IMR-90 (cell line): Measurements from ENCODE around the gene KLHL14. TPM values are rescaled to one million over a fixed set of nuclear protein-coding genes. Genes with fewer than 3 reads are reported as not detected.

Experiments
- ATAC-seq: fragments of 200-7000 bp; cut with Tn5 transposase; 2 replicates; pipeline ENCODE4 v1.9.1; 2020; ENCODE audit warnings: low read depth, mild to moderate bottlenecking, moderate library complexity
- BruUV-seq: library from RNA; stranded (reverse); fragments of 400-500 nt; replicated peaks from 2 replicates; lab custom pipeline; 2021; lab: Mats Ljungman, UMichigan
- CTCF ChIA-PET: fragments of 300-600 bp; formaldehyde crosslinking; extraction: SDS; loops from one replicate; lab custom pipeline; 2021; ENCODE audit warnings: antibody characterized with exemption; lab: Yijun Ruan, JAX
- POLR2A ChIA-PET: fragments of 300-600 bp; sonication (Branson Sonifier 250); formaldehyde crosslinking; loops from one replicate; lab custom pipeline; 2022; ENCODE audit warnings: antibody characterized with exemption; ENCODE audit not compliant: unreplicated experiment; lab: Charles Lee
- DNase-seq: peaks from one replicate; pipeline ENCODE4 v3.0.0; 2013
- H2AFZ ChIP-seq: replicated peaks from 2 replicates; pipeline ENCODE3; 2013; ENCODE audit warnings: low read length, mild to moderate bottlenecking; ENCODE audit not compliant: poor library complexity
- H2AK5ac ChIP-seq: 2 replicates; pipeline ENCODE4 v1.6.1; 2013; ENCODE audit warnings: low read depth, low read length, inconsistent platforms
- H2AK9ac ChIP-seq: replicated peaks from 2 replicates; pipeline ENCODE3; 2013; ENCODE audit warnings: mild to moderate bottlenecking, low read depth, low read length, moderate library complexity; ENCODE audit not compliant: poor library complexity
- H2BK120ac ChIP-seq: 2 replicates; pipeline ENCODE4 v1.6.1; 2013; ENCODE audit warnings: low read depth, low read length, inconsistent platforms
- H2BK15ac ChIP-seq: 3 replicates; pipeline ENCODE4 v1.6.1; 2013; ENCODE audit warnings: low read depth, low read length, inconsistent platforms
- H2BK20ac ChIP-seq: 2 replicates; pipeline ENCODE4 v1.6.1; 2013; ENCODE audit warnings: low read depth, mild to moderate bottlenecking, inconsistent platforms, low read length, moderate library complexity
- H2BK5ac ChIP-seq: 2 replicates; pipeline ENCODE4 v1.6.1; 2013; ENCODE audit warnings: mild to moderate bottlenecking, low read depth, low read length, inconsistent platforms; ENCODE audit not compliant: poor library complexity, severe bottlenecking
- H3K14ac ChIP-seq: replicated peaks from 2 replicates; pipeline ENCODE4 v1.6.1; 2013; ENCODE audit warnings: low read depth, low read length, inconsistent platforms
- H3K18ac ChIP-seq: 2 replicates; pipeline ENCODE4 v1.6.1; 2013; ENCODE audit warnings: low read depth, low read length, control low read depth
- H3K23ac ChIP-seq: 2 replicates; pipeline ENCODE4 v1.6.1; 2013; ENCODE audit warnings: low read depth, low read length, inconsistent platforms
- H3K27ac ChIP-seq: 2 replicates; pipeline ENCODE4 v1.5.1; 2013; ENCODE audit warnings: mild to moderate bottlenecking, control low read depth, low read length; ENCODE audit not compliant: insufficient read depth
- H3K27me3 ChIP-seq: 2 replicates; pipeline ENCODE4 v1.6.1; 2013; ENCODE audit warnings: low read length; ENCODE audit not compliant: control insufficient read depth, insufficient read depth
- H3K36me3 ChIP-seq: 2 replicates; pipeline ENCODE4 v1.6.1; 2013; ENCODE audit warnings: low read length, mixed read lengths; ENCODE audit not compliant: control insufficient read depth, insufficient read depth
- H3K4ac ChIP-seq: 2 replicates; pipeline ENCODE4 v1.6.1; 2013; ENCODE audit warnings: low read depth, low read length, inconsistent platforms
- H3K4me1 ChIP-seq: 2 replicates; pipeline ENCODE4 v1.6.1; 2013; ENCODE audit warnings: low read length, mixed read lengths; ENCODE audit not compliant: control insufficient read depth, insufficient read depth
- H3K4me2 ChIP-seq: 2 replicates; pipeline ENCODE4 v1.6.1; 2013; ENCODE audit warnings: low read depth, mild to moderate bottlenecking, control low read depth, low read length, moderate library complexity
- H3K4me3 ChIP-seq: 2 replicates; pipeline ENCODE4 v1.5.1; 2013; ENCODE audit warnings: low read depth, mild to moderate bottlenecking, control low read depth, low read length, moderate library complexity; ENCODE audit not compliant: insufficient read depth
- H3K56ac ChIP-seq: 2 replicates; pipeline ENCODE4 v1.6.1; 2013; ENCODE audit warnings: low read length, inconsistent platforms; ENCODE audit not compliant: insufficient read depth; ENCODE audit errors: extremely low read depth
- H3K79me1 ChIP-seq, 2 experiments: 2 replicates each; pipeline ENCODE4 v1.6.1; 2013; ENCODE audit warnings: low read length in 2 of 2, inconsistent platforms in 1 of 2, low read depth in 1 of 2
- H3K9ac ChIP-seq: 2 replicates; pipeline ENCODE4 v1.6.1; 2013; ENCODE audit warnings: low read depth, low read length, control low read depth
- H3K9me1 ChIP-seq: 2 replicates; pipeline ENCODE4 v1.6.1; 2013; ENCODE audit warnings: low read length, inconsistent platforms; ENCODE audit not compliant: insufficient read depth
- H3K9me3 ChIP-seq: 2 replicates; pipeline ENCODE4 v1.6.1; 2013; ENCODE audit warnings: low read length; ENCODE audit not compliant: control insufficient read depth, insufficient read depth
- H4K20me1 ChIP-seq: 2 replicates; pipeline ENCODE4 v1.6.1; 2013; ENCODE audit warnings: low read length, inconsistent platforms; ENCODE audit not compliant: insufficient read depth
- H4K5ac ChIP-seq: 2 replicates; pipeline ENCODE4 v1.6.1; 2013; ENCODE audit warnings: mild to moderate bottlenecking, low read depth, low read length, control low read depth
- H4K8ac ChIP-seq, 2 experiments: 2 replicates each; pipeline ENCODE4 v1.6.1; 2013; ENCODE audit warnings: low read depth in 2 of 2, low read length in 2 of 2, control low read depth in 1 of 2, inconsistent platforms in 1 of 2
- H4K91ac ChIP-seq: 2 replicates; pipeline ENCODE4 v1.6.1; 2013; ENCODE audit warnings: low read depth, low read length, inconsistent platforms; ENCODE audit not compliant: insufficient read depth
- CEBPB ChIP-seq: IDR thresholded peaks from 2 replicates; pipeline ENCODE4 v1.6.1; 2012; ENCODE audit warnings: low read depth, low read length, improper control_type of control experiment
- CTCF ChIP-seq: conservative IDR thresholded peaks from 2 replicates; pipeline ENCODE4 v1.5.1; 2012; ENCODE audit warnings: mild to moderate bottlenecking, low read depth, low read length, improper control_type of control experiment
- FOS ChIP-seq: fragments of 150-350 bp; IDR thresholded peaks from 2 replicates; pipeline ENCODE4 v1.6.1; 2016; ENCODE audit warnings: low read depth, low read length
- MAFK ChIP-seq: IDR thresholded peaks from 2 replicates; pipeline ENCODE4 v1.6.1; 2012; ENCODE audit warnings: low read depth, low read length, improper control_type of control experiment
- NFE2L2 ChIP-seq: fragments of 150-350 bp; IDR thresholded peaks from 2 replicates; pipeline ENCODE4 v1.6.1; 2016; ENCODE audit warnings: low read depth, mild to moderate bottlenecking, low read length
- POLR2A ChIP-seq: IDR thresholded peaks from 2 replicates; pipeline ENCODE4 v1.6.1; 2012; ENCODE audit warnings: mild to moderate bottlenecking, low read depth, low read length
- SMC3 ChIP-seq: fragments of 150-350 bp; IDR thresholded peaks from 2 replicates; pipeline ENCODE4 v1.6.1; 2016; ENCODE audit warnings: low read depth, mild to moderate bottlenecking, antibody characterized with exemption, low read length, moderate library complexity
- dilution Hi-C: fragments of 300-500 bp; cut with HindIII; formaldehyde crosslinking; loops from one replicate; pipeline ENCODE4 v1.14.3; 2018; ENCODE audit warnings: low sequenced_read_pairs; ENCODE audit not compliant: unreplicated experiment
- in situ Hi-C: fragments of 300-500 bp; cut with MboI; formaldehyde crosslinking; loops from 3 replicates; pipeline ENCODE4 v1.14.3; 2019; ENCODE audit warnings: low sequenced_read_pairs, inconsistent platforms, mixed read lengths
- intact Hi-C: fragments of 100-400 bp; cut with micrococcal nuclease; formaldehyde crosslinking; loops from 2 replicates; pipeline ENCODE4 v1.10.0; 2022
- polyA plus RNA-seq, 3 experiments: library from polyadenylated mRNA; depleted of rRNA; stranded (reverse); fragments of >200 nt; gene quantifications; 2 replicates each; pipeline ENCODE4 v1.2.3, GENCODE V29; 2012; ENCODE audit warnings: low replicate concordance in 1 of 3
- total RNA-seq: library from RNA; depleted of rRNA; stranded (reverse); fragments of >200 nt; gene quantifications from 2 replicates; pipeline ENCODE4 v1.2.3, GENCODE V29; 2012

KLHL14 gene
- total and polyA plus RNA-seq, 2 of the 4 experiments (the other 2 are of a cell fraction), result not detected

- Histone ChIP-seq H2BK5ac (no peak overlapping the region), H3K9me1 (no peaks in the 10 kb centered on the region), H2BK20ac (no peak overlapping the region), H2AFZ (no peak overlapping the region), H3K4me3 (no peak overlapping the region), H4K8ac (no peak overlapping the region), H4K91ac (no peak overlapping the region), H3K14ac (no peak overlapping the region), H3K18ac (no peak overlapping the region), H2BK120ac (no peak overlapping the region), H3K79me1 (no peaks in the 10 kb centered on the region), H4K20me1 (no peaks in the 10 kb centered on the region), H3K36me3 (no peaks in the 10 kb centered on the region), H3K27ac (no peak overlapping the region), H3K4ac (no peak overlapping the region), H3K27me3 (no peaks in the 10 kb centered on the region), H2AK9ac (no peak overlapping the region), H4K5ac (no peak overlapping the region), H3K56ac (no peak overlapping the region), H2AK5ac (no peak overlapping the region), H3K9ac (no peak overlapping the region), H3K23ac (no peak overlapping the region), H3K9me3 (no peaks in the 10 kb centered on the region), H2BK15ac (no peak overlapping the region), H3K4me1 (no peaks in the 10 kb centered on the region), H3K4me2 (no peak overlapping the region)
- in situ Hi-C loops, result no loop called here
- intact Hi-C loops, result no loop called here
- dilution Hi-C loops, result no loop called here
- ATAC-seq (no peak), DNase-seq (no peak)
- no TSS peak for BruUV-seq
- TF ChIP-seq POLR2A, result no peak
- no peak for TF ChIP-seq CEBPB
- TF ChIP-seq FOS, result no peak
- no peak for TF ChIP-seq CTCF
- no peak for TF ChIP-seq MAFK
- TF ChIP-seq NFE2L2, result no peak
- TF ChIP-seq SMC3, result no peak
- ChIA-PET CTCF (no interaction called here), POLR2A (no interaction called here)
Measured at GRCh38 chr18:32701313-32701712, 71.5 kb downstream of the KLHL14 start.
